NCI-H510A treated with DMSO at 0.1 percent for 48 hours (cell line): Measurements from ENCODE around the gene DMD.
A peak's percentile ranks its signal among the peaks of the same experiment; 100 is the strongest.

Source experiments
- DNase-seq: peaks from one replicate; lab custom pipeline; 2025; lab: John Stamatoyannopoulos, UW

Gene DMD

GRCh38 chrX:31227250-31227649 lies 1984.1 kb downstream of the DMD start:
- no peak for DNase-seq

- DNase-seq: no peak
These were observed 1985.5 kb downstream of the DMD start for GRCh38 chrX:31225819-31226218.

GRCh38 chrX:31224381-31225012 lies 1986.9 kb downstream of the DMD start:
- no peak for DNase-seq

- DNase-seq: no peak
These were observed 1987.5 kb downstream of the DMD start for GRCh38 chrX:31223817-31224216.

- no peak for DNase-seq
These were observed 1988.4 kb downstream of the DMD start for GRCh38 chrX:31222946-31223345.

- DNase-seq: no peak
These were observed 1992.2 kb downstream of the DMD start for GRCh38 chrX:31219174-31219573.

- no peak for DNase-seq
These were observed 1994.3 kb downstream of the DMD start for GRCh38 chrX:31217084-31217483.

GRCh38 chrX:31215277-31215815 lies 1996.0 kb downstream of the DMD start:
- no peak for DNase-seq

- DNase-seq: no peak
These were observed 1997.4 kb downstream of the DMD start for GRCh38 chrX:31213941-31214340.

GRCh38 chrX:31212856-31213748 lies 1998.2 kb downstream of the DMD start:
- no peak for DNase-seq

- DNase-seq: no peak
These were observed 2002.2 kb downstream of the DMD start for GRCh38 chrX:31209005-31209628.

- no peak for DNase-seq
These were observed 2009.8 kb downstream of the DMD start for GRCh38 chrX:31201503-31201902.

GRCh38 chrX:31200430-31200829 lies 2010.9 kb downstream of the DMD start:
- no peak for DNase-seq

GRCh38 chrX:31199840-31200114 lies 2011.6 kb downstream of the DMD start:
- no peak for DNase-seq

GRCh38 chrX:31199056-31199839 lies 2012.1 kb downstream of the DMD start:
- DNase-seq: no peak

GRCh38 chrX:31190221-31190975 lies 2021.0 kb downstream of the DMD start:
- no peak for DNase-seq

GRCh38 chrX:31186693-31187338 lies 2024.5 kb downstream of the DMD start:
- DNase-seq: no peak

GRCh38 chrX:31185884-31186283 lies 2025.5 kb downstream of the DMD start:
- DNase-seq: no peak

- peak; percentile 87 for DNase-seq
These were observed 2029.9 kb downstream of the DMD start for GRCh38 chrX:31181377-31182000.

GRCh38 chrX:31179203-31179602 lies 2032.1 kb downstream of the DMD start:
- DNase-seq: no peak

GRCh38 chrX:31178769-31179125 lies 2032.6 kb downstream of the DMD start:
- DNase-seq: no peak
